HL-60/S4 treated with phorbol 12-myristate 13-acetate at 8.2 ng/mL for 4 days and 3 days (cell line): Measurements from ENCODE around the gene NMRK2.

Experiments used
- in situ Hi-C: fragments of 300-500 bp; cut with MboI; formaldehyde crosslinking; loops from 2 replicates; pipeline ENCODE4 v1.15.0; 2022; ENCODE audit warnings: low sequenced_read_pairs

Gene NMRK2

DNA sequence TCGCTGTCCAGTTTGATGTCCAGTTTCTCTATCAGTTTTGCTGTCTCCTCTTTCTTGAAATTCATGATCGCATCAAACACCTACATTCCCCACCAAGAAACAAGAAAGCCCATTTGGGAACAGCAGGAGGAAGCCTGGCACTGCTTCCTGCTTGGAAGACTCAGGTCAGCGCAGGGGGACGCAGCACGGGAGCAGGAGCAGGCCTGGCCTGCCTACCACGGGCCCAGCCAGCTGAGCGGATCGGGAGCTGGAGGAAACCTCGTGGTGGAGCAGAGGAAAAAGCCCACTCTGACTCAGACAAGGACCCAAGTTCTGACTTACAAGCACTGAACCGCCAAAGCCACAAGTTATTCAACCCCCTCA is 48.5 kb downstream of the NMRK2 start:
- in situ Hi-C loops, result no loop called here

- in situ Hi-C loops, result no loop called here
Observed at GRCh38 chr19:3981736-3982681, 49.1 kb downstream of the NMRK2 start.

- in situ Hi-C loops, result no loop called here
Observed at GRCh38 chr19:3982701-3983541, 50.1 kb downstream of the NMRK2 start.

DNA sequence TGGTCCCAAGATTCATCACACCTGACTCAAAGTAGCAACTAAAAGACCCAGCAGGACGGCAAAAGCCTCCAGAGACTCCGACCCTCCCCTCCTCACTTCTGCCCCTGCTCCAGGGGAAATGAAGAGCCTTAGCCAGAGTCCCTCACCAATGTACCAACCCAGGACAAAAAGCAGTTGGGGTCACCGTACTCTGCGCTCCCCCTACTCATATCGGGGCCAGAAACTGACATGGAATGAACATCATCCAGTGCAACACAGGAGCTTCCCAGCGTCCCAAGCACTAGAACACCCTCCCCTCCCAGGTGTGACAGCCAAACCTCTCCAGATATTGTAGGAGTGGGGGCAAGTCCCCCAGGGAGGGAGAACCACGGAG is 50.7 kb downstream of the NMRK2 start:
- in situ Hi-C loops, result no loop called here

- in situ Hi-C loops, result no loop called here
Observed at GRCh38 chr19:3983936-3984583, 51.2 kb downstream of the NMRK2 start.

DNA sequence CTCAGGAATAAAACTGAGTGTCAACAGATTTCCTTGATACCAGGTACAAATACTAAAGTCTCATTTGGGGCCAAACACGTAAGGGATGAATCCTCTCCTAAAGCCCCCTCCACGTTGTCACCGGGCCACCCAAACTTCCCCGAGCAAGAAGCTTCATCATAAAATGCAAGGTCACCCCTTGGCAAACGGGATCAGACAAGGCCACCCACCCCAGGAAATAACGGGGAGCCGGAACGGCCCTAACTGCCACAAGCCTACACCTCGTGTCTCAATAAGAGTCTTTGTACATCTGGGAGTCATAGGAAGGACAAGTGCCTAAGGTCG is 51.7 kb downstream of the NMRK2 start:
- in situ Hi-C loops, result no loop called here

- in situ Hi-C loops, result no loop called here
Observed at GRCh38 chr19:3984908-3985642, 52.2 kb downstream of the NMRK2 start, which contains the start of gene EEF2. Gene EEF2, minus strand, starts transcription at chr19:3985463. Its CDS starts 83 bp downstream, at chr19:3985380.

DNA sequence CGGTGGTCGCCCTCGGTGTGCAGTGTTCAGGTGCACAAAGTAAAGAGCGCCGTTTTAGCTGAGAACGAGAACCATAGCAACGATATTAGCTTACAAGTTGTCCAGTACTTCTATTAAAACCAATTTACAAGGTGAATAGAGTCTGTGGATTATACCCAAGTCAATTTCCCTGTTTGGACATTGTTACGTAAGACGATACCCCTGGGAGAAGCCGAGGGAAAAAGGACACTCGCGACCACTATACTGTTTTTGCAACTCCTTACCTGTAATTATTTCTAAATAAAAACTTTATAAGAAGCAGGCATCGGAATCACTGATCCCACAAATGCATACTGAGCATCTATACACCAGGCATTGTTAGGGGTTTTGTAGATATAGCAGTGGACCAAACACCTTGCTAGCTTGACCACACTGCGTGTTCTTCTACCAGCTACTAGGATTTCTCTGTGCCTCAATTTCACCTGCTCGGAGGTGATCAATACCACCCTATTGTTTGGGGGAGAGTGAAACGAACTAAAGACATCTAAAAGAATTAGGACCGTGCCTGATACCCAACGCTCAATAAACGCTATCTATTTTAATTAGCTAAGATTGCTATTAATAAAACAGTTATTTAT is 52.9 kb downstream of the NMRK2 start:
- in situ Hi-C loops, result no loop called here

- in situ Hi-C loops, result no loop called here
Observed at GRCh38 chr19:3986260-3987041, 53.6 kb downstream of the NMRK2 start.

- in situ Hi-C loops, result no loop called here
Observed at GRCh38 chr19:3987619-3988371, 54.9 kb downstream of the NMRK2 start.

DNA sequence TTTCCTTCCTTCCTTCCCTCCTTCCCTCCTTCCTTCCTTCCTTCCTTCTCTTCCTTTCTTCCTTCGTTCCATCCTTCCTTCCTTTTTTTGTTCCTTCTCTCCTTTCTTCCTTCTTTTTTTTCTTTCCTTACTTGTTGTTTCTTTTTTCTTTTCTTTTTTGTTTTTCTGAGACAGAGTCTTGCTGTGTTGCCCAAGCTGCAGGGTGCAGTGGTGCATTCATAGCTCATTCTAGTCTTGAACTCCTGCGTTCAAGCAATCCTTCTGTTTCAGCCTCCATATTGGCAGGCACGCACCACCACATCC is 57.9 kb downstream of the NMRK2 start:
- in situ Hi-C loops, result no loop called here
